Renal cortical epithelial cell (primary cell): ENCODE results near the gene KLB. TPM values are rescaled to one million over a fixed set of nuclear protein-coding genes. Genes with fewer than 3 reads are reported as not detected.
"Not testable (repeated sequence)": the region's sequence is repeated elsewhere in the genome, so short reads cannot be mapped to it uniquely, and the experiment has no call there.

ENCODE experiments used
- DNase-seq: peaks from one replicate; pipeline ENCODE4 v3.0.0-alpha.2; 2011; ENCODE audit warnings: low read depth
- total RNA-seq: library from RNA; depleted of rRNA; stranded (reverse); fragments of >200 nt; gene quantifications from 2 replicates; pipeline ENCODE4 v1.2.3, GENCODE V29; 2014

Gene KLB
- total RNA-seq, 1 donor from 2014 or later: not detected

DNA sequence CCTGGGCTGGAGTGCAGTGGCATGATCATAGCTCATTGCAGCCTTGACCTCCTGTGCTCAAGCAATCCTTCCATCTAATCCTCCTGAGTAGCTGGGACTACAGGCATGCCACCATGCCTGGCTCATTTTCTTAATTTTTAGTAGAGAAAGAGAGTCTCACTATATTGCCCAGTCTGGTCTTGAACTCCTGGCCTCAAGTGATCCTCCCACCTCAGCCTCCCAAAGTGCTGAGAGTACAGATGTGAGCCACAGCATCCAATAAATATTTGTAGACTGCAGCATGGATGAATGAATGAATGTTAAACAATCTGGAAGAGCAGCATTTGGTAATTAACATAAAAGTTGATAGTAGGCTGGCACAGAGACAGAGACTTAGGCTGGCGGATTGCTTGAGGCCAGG lies 20.0 kb downstream of the KLB start:
- no peak for DNase-seq

DNA sequence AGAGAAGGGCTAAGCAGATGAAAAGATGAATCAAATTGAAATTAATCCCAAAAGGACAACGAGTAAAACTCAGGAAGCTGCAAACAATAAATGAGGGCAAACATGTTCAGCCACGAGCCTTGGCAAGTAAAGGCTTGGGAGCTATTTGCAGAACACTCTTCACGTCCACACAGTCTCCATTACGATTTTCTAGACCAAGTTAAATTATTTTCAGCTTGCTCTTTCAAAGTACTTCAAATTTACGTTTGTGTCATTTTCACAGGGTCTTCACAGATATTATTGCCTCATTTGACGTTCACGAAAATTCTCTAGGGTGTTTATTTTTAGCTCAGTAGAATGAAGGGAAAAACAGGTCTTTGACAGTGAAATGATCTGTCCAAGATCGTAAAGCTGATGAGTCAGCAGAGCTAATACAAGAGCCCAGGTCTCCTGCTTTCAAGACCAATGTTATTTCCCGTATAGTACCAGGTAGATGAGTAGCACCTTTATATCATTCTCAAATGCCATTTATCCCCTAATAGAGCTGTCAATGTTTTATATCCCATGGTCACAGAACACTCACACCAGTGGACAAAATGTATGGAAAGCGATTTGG lies 20.9 kb downstream of the KLB start:
- DNase-seq: peak; percentile 22

DNA sequence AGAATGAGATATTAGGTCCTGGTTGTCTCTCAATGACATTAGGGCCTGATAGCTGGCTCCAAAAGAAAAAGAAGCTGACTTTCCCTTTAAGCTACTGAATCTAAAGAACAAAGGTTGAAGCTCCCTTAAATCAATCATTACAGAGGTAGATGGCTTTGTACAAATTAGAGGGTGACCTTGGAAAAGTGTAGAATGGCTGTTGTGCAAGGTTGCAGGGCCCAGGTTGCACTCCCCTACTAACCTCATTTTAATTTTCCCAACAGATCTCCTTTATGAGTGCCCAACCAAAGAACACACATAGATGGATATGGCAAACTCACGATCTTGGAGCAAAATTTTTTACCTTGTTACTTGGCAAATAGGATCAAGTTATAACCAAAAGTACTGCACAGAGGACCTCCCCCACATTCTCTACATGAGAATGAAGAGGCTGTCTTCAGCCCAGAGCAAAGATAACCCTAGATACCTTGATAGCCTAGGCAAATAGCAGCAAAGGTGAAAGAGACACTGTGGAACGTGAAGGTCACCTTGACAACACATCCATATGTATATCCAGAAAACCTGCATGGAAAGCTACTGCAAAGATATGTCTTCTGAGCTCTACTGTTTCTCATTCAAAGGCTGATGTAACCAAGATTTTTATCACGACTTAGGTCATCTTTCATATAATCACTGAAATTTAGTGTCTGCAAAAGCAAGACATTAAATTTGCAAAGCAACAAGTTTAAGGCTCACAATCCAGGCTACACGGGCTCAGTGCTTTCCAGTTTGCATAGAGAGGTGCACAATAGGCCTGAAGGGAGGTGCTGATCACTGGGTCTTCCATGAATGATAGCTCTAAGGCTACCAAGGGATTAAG lies 23.0 kb downstream of the KLB start:
- DNase-seq: no peak

DNA sequence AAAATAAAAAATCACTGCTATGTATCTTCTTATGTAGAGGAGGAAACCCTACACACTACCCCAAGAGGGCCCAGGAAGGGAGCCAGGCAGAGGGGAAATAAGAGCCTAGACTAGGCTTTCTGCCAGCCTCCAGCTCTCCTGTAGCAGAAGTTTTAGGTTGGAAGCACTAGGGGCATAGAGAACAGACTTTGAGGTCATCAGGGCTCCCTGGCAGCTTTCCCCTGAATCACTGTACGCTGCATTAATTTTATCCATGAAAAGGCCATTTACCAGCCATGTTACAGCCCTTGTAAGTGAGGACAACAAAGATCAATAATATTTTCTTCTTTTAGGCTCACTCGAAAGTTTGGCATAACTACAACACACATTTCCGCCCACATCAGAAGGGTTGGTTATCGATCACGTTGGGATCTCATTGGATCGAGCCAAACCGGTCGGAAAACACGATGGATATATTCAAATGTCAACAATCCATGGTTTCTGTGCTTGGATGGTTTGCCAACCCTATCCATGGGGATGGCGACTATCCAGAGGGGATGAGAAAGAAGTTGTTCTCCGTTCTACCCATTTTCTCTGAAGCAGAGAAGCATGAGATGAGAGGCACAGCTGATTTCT lies 27.3 kb downstream of the KLB start:
- no peak for DNase-seq

DNA sequence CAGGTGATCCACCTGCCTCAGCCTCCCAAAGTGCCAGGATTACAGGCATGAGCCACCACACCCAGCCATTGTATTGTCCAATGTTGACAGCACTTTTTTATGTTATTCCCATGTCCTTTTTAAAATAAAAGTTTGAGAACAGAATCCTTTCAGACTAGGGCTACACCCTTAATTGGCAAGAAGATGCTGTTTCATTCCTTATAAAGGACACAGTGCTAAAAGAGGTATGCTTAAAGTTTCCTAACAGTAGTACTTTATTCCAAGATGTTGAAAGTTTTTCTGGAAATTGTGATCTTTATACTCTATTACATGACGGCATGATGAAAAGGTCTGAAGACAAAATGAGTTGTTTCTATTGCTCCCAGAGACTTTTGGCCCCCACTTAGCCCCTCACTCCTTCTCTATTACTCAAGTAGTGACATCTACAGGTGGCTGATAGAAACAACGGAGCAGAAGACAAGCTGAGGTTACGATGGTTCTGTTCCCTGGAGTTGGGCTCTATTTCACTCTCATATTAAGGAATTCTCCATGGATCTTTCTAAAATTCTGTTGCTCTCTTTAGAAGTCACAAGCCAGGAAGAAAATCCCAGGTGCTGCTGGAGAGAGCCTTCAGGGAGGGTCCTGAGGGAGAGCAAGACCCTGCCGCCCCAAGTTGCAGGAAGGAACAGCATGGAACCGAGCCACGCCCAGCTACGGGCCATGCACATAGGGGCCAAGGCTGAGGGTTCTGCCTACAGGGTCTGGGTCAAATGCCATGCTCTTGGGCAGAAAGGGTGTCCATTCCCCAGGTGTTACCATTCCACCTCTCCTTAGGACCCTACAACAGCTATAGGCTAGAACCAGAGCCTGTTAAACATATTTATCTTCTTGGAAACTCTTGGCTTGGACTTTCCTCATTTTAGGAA lies 29.2 kb downstream of the KLB start:
- no peak for DNase-seq

DNA sequence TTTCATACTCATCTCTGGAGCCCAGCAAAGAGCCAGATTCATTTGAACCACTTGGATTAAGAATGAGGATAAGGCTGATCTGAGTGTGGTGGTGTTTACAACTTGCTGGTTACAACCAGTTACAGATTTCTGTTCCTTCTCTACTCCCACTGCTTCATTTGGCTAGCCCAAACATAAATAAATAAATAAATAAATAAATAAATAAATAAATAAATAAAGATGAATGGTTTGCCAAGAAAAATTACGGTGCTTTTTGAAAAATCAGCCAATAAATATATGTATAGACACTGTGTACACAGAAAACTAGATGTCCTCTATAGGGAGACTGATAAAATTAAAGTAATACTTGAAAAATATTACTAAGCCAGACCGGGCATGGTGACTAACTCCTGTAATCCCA lies 34.9 kb downstream of the KLB start:
- no peak for DNase-seq

DNA sequence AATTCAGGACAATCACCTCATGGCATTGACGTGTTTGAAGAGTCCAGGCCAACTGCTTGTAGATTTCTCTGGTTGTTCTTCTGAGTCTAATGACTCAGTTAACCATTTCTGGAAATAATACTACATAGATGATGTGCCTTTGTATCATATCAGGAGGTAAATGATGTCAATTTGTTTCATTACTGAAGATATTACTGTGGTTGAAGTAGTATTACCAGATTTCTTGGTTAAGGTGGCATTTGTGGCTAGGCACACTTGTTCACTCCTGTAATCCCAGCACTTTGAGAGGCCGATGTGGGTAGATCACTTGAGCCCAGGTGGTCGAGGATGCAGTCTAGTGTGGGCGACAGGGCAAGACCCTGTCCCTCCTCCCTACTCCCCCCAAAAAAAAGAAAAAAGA lies 36.3 kb downstream of the KLB start:
- no peak for DNase-seq

DNA sequence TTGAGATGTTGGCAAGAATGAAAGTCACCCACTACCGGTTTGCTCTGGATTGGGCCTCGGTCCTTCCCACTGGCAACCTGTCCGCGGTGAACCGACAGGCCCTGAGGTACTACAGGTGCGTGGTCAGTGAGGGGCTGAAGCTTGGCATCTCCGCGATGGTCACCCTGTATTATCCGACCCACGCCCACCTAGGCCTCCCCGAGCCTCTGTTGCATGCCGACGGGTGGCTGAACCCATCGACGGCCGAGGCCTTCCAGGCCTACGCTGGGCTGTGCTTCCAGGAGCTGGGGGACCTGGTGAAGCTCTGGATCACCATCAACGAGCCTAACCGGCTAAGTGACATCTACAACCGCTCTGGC lies 39.7 kb downstream of the KLB start:
- no peak for DNase-seq

DNA sequence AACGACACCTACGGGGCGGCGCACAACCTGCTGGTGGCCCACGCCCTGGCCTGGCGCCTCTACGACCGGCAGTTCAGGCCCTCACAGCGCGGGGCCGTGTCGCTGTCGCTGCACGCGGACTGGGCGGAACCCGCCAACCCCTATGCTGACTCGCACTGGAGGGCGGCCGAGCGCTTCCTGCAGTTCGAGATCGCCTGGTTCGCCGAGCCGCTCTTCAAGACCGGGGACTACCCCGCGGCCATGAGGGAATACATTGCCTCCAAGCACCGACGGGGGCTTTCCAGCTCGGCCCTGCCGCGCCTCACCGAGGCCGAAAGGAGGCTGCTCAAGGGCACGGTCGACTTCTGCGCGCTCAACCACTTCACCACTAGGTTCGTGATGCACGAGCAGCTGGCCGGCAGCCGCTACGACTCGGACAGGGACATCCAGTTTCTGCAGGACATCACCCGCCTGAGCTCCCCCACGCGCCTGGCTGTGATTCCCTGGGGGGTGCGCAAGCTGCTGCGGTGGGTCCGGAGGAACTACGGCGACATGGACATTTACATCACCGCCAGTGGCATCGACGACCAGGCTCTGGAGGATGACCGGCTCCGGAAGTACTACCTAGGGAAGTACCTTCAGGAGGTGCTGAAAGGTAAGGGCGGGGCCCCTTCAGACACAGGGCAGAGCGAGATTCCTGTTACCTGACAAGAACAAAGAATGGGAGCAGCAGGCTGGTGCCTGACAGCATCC lies 40.3 kb downstream of the KLB start:
- peak; percentile 48 for DNase-seq

DNA sequence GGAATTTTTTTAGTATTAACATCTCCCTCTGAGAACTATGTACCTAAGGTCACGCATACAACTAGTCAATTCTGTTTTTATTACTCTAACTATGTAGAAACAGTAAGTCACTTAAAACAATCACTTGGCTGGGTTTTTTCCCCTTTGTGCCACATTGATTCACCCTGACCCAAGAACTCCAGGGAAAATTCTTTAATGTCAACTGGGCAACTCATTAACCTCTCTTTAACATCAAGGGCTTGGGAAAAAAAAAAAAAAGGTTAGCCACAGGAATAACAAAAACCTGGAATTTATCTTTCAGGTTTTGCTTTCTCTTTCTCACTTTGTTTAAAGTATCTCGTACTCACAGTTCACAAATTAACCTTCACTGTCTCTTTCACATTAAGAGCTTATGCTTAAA lies 43.9 kb downstream of the KLB start:
- DNase-seq: peak; percentile 94

DNA sequence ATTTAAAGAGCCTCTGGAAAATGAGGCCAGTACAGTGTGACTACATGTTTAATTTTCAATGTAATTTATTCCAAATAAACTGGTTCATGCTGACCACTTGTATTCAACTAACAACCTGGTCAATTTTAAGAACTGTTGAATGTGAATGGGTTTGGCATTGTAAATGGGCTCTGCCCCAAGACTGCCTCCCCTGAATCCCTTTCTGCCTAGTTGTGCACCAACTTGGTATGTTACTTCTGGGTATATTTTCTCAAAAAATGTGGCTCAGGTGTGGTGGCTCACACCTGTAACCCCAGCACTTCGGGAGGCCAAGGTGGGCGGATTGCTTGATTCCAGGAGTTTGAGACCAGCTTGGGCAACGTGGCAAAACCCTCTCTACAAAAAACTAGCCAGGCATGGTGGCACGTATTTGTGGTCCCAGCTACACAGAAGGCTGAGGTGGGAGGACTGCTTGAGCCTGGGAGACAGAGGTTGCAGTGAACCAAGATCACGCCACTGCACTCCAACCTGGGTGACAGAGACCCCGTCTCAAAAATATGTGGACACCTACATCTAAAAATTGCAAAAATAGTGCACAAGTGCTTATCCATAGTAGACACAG lies 44.8 kb downstream of the KLB start:
- DNase-seq: no peak

DNA sequence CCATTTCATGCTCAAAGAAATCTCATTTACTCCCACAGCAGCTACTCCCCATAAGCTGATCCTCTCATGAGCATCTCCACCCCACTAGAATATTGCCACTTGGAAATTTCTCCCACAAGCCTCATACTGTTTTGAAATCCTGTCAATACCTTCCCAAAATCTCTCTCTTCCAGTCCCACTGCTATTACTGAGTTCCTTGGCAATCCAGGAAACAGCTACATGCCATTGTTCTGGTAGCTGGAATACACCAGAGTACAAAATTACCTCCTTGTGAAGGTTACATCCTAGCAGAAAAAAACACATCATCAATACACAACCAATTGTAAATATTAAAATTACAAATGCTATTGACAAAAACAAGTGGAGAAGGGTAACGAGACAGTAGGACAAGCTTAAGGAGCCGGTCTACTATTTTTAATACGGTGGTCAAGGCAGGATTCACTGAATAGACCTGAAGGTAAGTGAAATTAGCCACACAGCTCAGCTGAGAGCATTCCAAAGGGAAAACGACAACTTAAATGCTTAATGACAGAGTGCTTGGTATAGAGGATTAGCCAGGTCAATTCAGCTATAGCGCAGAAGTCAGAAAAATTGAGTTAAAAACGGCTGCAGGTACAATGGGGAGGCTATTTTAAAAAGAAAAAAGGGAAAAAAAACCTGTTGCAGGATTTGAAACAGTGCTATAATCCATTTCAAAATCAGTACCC lies 45.6 kb downstream of the KLB start:
- DNase-seq: no peak

DNA sequence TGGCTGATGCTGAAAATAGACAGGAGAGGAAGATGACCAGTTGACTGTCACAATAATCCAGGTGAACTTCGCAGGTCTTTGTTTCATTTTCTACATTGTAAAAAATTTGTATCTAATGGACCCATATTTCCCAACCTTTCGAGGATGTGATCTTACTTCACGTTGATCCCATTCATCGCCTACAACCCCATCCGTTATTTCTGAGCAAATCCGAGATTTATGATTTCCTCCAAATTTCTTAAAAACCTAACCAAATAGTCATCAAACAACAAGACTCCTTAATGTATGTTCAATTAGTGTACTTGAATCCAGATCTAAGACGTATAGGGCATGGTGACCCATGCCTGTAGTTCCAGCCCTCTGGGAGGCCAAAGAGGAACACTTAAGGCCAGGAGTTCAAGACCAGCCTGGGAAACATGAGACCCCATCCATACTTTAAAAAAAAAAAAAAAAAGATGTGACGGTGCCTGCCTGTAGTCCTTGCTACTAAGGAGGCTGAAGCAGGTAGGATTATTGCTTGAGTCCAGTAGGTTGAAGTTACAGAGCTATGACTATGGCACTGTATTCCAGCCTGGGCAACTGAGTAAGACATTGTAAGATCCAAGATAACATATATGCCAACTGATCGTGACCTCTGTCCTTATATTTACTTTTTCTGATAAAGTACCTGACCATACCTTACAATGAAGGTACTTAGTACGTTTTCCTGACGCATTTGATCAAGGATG lies 46.3 kb downstream of the KLB start:
- no peak for DNase-seq

DNA sequence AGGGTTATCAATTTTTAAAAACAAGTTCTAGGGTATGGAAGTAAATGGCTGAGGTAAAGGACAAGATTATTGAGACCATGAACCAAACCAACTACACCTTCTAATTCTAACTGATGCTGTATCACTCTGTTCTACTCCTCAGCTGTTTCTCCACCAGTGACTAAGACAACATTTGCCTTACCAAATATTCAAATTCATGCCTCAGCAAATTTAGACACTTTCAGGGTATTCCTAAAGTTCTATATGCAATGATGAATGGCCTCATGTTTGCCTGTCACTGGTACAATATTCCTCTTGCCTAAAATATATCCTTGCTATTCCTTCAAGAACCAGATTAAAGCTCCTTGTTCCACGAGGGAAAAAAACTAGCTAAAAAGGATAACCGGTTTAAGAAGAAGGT lies 47.0 kb downstream of the KLB start:
- DNase-seq: no peak

DNA sequence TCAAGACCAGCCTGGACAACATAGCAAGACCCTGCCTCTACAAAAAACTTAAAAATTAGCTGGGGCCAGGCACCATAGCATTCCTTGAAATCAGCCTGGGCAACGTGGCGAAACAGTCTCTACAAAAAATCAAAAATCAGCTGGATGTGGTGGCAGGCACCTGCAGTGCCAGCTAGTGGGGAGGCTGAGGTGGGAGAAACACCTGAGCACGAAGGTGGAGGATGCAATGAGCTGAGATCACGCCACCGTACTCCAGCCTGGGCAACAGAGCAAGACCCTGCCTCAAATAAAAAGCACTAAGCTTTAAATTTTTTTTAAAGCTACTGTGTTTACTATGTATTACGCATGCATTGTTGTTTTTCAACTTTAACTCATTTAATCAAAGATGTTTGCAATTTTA lies 48.8 kb downstream of the KLB start:
- DNase-seq: no peak

DNA sequence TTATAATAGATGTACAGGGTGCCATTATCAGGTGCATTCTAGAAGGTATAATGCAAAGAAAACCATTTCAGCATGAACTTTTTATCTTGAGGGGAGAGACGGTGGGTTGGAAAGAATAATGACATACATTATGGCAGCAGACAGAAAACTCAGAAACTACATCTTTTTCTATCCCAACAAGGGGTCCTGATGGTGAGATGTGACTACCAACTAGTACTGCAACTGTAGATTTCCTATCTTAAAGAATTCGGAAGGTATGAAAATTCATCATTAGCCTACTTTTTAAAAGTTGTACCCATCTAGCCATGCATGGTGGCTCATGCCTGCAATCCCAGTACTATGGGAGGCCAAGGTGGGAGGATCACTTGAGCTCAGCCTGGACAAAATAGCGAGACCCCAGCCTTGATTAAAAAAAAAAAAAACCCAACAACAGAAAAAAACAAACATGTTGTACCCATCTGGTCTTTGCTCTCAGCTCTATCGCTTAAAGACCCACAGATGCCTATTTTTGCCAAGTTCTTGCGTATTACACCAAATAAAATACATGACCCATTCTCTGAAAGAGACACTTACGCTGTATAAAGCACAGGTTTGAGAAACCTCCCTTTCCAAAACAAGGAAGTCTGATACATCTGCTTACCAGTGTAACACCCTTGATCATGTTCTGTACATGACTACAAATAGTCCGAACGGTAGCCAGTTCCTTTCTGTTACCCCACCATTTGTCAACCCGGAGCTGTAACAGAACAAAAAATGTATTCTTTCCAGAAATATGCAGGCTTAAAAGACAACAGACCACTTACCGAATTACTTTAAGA lies 50.4 kb downstream of the KLB start:
- DNase-seq: no peak

DNA sequence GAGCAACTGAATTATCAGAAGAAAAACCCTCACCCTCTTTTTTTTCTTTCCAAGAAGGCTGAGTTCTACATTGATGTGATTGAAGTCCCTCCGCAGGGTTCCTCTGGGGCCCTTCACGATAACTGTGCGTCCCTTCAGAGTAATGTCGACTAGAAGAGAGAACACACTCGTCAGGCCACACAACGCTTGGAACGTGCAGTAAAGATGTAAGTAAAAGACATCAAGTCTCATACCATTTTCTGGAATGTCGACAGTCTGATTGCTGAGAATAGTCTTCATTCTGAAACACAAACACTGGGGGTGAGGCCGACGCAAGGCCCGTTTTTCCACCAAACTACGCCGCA lies 51.4 kb downstream of the KLB start:
- not testable (repeated sequence) for DNase-seq

DNA sequence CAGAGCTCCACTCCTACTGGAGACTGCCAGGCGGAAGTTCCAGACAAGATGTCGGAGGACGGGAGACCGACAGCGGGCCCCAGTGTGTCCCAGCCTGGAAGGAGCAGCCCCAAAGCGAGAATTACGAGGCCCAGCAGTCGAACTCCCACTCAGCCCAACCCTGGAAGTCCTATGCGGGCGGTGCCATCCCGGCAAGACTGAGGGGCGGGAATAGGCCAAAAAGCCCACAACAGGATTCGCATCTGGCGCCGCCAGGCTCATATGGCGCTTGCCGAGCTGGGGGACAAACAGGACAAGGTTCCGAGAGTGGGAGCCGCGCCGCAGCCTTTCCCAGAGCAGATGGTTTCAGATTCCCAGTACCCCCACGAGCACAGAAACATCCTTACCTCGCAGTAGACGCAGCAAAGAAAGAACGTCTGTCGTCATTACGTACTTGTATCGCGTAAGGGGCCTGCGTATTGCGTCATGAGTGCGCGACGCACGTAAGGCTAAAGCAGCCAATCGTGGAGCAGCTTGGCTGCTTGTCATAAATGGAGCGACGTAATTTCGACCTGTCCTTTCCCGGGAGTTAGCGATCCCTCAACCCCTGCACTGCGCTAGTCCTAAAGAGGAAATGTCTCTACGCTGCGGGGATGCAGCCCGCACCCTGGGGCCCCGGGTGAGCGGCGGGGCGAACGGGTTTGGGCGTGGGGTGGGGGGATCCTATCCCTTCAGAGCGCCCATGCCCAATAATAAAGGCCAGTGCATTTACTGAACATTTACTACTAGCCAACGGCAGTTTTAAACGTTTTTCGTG lies 52.0 kb downstream of the KLB start, which contains the start of the genes LIAS and RPL9:
TSS of gene LIAS (plus strand) at position 552 of the 796 bp plus-strand sequence. CDS start at position 614, 62 bp downstream.
TSS of gene RPL9 (minus strand) at position 418 of the 796 bp plus-strand sequence. CDS start 483 bp downstream, outside the sequence.
- DNase-seq: peak; percentile 99
